Osteoblast (primary cell): ENCODE results near the gene INHBB. TPM values are rescaled to one million over a fixed set of nuclear protein-coding genes. Genes with fewer than 3 reads are reported as not detected.

ENCODE experiments used
- DNase-seq: peaks from one replicate; pipeline ENCODE4 v3.0.0; 2011; ENCODE audit warnings: low spot score, mixed read lengths; ENCODE audit not compliant: insufficient read length; ENCODE audit errors: missing footprints
- H2AFZ ChIP-seq: 2 replicates; pipeline ENCODE4 v1.6.0; 2011; ENCODE audit warnings: mild to moderate bottlenecking, low read length
- H3K27ac ChIP-seq: 2 replicates; pipeline ENCODE4 v1.5.1; 2011; ENCODE audit warnings: mild to moderate bottlenecking, low read depth, low read length, moderate library complexity
- H3K27me3 ChIP-seq: 2 replicates; pipeline ENCODE4 v1.6.0; 2012; ENCODE audit warnings: mild to moderate bottlenecking, control low read depth, inconsistent platforms, low read length, moderate library complexity; ENCODE audit not compliant: insufficient read depth
- H3K36me3 ChIP-seq: 2 replicates; pipeline ENCODE4 v1.5.1; 2011; ENCODE audit warnings: mild to moderate bottlenecking, low read length, control low read depth, moderate library complexity; ENCODE audit not compliant: insufficient read depth
- H3K4me1 ChIP-seq: 2 replicates; pipeline ENCODE4 v1.5.1; 2011; ENCODE audit warnings: mild to moderate bottlenecking, low read length, control low read depth, moderate library complexity; ENCODE audit not compliant: insufficient read depth
- H3K4me2 ChIP-seq: 2 replicates; pipeline ENCODE4 v1.6.0; 2011; ENCODE audit warnings: mild to moderate bottlenecking, low read length; ENCODE audit not compliant: insufficient read depth
- H3K4me3 ChIP-seq: fragments of 200-600 bp; sonication (generic); 3 replicates; pipeline ENCODE4 v1.5.1; 2012; ENCODE audit warnings: mild to moderate bottlenecking, low read length, inconsistent platforms; ENCODE audit not compliant: insufficient read depth
- H3K79me2 ChIP-seq: 2 replicates; pipeline ENCODE4 v1.6.0; 2012; ENCODE audit warnings: mild to moderate bottlenecking, low read length, control low read depth, inconsistent platforms; ENCODE audit not compliant: insufficient read depth
- H3K9me3 ChIP-seq: 2 replicates; pipeline ENCODE4 v1.5.1; 2011; ENCODE audit warnings: low read depth, low read length, control low read depth
- H4K20me1 ChIP-seq: 2 replicates; pipeline ENCODE4 v1.6.0; 2012; ENCODE audit warnings: mild to moderate bottlenecking, low read length, control low read depth; ENCODE audit not compliant: insufficient read depth
- CTCF ChIP-seq: IDR thresholded peaks from 2 replicates; pipeline ENCODE4 v1.5.1; 2011; ENCODE audit warnings: mild to moderate bottlenecking, low read depth, low read length, moderate library complexity; ENCODE audit errors: extremely low read depth
- total RNA-seq: library from RNA; depleted of rRNA; stranded (reverse); fragments of >200 nt; gene quantifications from 2 replicates; pipeline ENCODE4 v1.2.3, GENCODE V29; 2012

Gene INHBB
- total RNA-seq, 1 donor = under 0.01 TPM

- no peak overlapping the region for H3K27ac ChIP-seq
- H3K79me2 ChIP-seq = no peaks in the 10 kb centered on the region
- no peaks in the 10 kb centered on the region for H3K36me3 ChIP-seq
- H3K27me3 ChIP-seq = peaks cover 4% of the 10 kb centered on the region
- no peak overlapping the region for H3K4me3 ChIP-seq
- peak; percentile 74 for DNase-seq
- H3K9me3 ChIP-seq = no peaks in the 10 kb centered on the region
- H3K4me2 ChIP-seq = no peak overlapping the region
- no peak for TF ChIP-seq CTCF
- H4K20me1 ChIP-seq = no peaks in the 10 kb centered on the region
- H2AFZ ChIP-seq = no peak overlapping the region
- no peaks in the 10 kb centered on the region for H3K4me1 ChIP-seq
Measured at GRCh38 chr2:120373424-120373823, 27.5 kb downstream of the INHBB start.

- Histone ChIP-seq H4K20me1 (no peaks in the 10 kb centered on the region), H3K9me3 (no peaks in the 10 kb centered on the region), H3K79me2 (no peaks in the 10 kb centered on the region), H3K4me1 (no peaks in the 10 kb centered on the region), H3K27me3 (peaks cover 4% of the 10 kb centered on the region), H2AFZ (no peak overlapping the region), H3K27ac (no peak overlapping the region), H3K4me3 (no peak overlapping the region), H3K4me2 (no peak overlapping the region), H3K36me3 (no peaks in the 10 kb centered on the region)
- no peak for TF ChIP-seq CTCF
- peak; percentile 69 for DNase-seq
Measured at GRCh38 chr2:120374821-120375220, 28.9 kb downstream of the INHBB start.

- Histone ChIP-seq H3K79me2 (no peaks in the 10 kb centered on the region), H3K4me2 (no peak overlapping the region), H3K27me3 (peaks cover 6% of the 10 kb centered on the region), H4K20me1 (no peaks in the 10 kb centered on the region), H3K27ac (no peak overlapping the region), H3K4me1 (no peaks in the 10 kb centered on the region), H3K4me3 (no peak overlapping the region), H3K9me3 (no peaks in the 10 kb centered on the region), H3K36me3 (no peaks in the 10 kb centered on the region), H2AFZ (no peak overlapping the region)
- no peak for TF ChIP-seq CTCF
- peak; percentile 44 for DNase-seq
Measured at GRCh38 chr2:120375251-120376020, 29.5 kb downstream of the INHBB start.

GRCh38 chr2:120376101-120376500 lies 30.2 kb downstream of the INHBB start:
- H3K4me3 ChIP-seq = no peak overlapping the region
- no peak for TF ChIP-seq CTCF
- no peak overlapping the region for H2AFZ ChIP-seq
- no peaks in the 10 kb centered on the region for H3K36me3 ChIP-seq
- no peaks in the 10 kb centered on the region for H3K4me1 ChIP-seq
- no peak overlapping the region for H3K4me2 ChIP-seq
- DNase-seq = peak; percentile 41
- H3K27me3 ChIP-seq = peaks cover 9% of the 10 kb centered on the region
- H4K20me1 ChIP-seq = no peaks in the 10 kb centered on the region
- no peaks in the 10 kb centered on the region for H3K9me3 ChIP-seq
- H3K27ac ChIP-seq = no peak overlapping the region
- no peaks in the 10 kb centered on the region for H3K79me2 ChIP-seq
